Thyroid gland (tissue), 4 donors: ENCODE results near the gene TMEM132C. TPM values are rescaled to one million over a fixed set of nuclear protein-coding genes. Genes with fewer than 3 reads are reported as not detected.

Experiments
- DNase-seq, 2 donors: peaks; one replicate each; pipeline ENCODE4 v3.0.0-alpha.2; 2019
- H3K27ac ChIP-seq, 3 donors: fragments of 200-600 bp; sonication (generic); 1 replicate in 2 of 3; 2 replicates in 1 of 3; pipeline ENCODE4 v1.5.1; 2016 to 2019; ENCODE audit warnings: mild to moderate bottlenecking in 1 of 3, moderate library complexity in 1 of 3
- H3K27me3 ChIP-seq: fragments of 200-600 bp; sonication (generic); one replicate; pipeline ENCODE4 v1.5.1; 2019
- H3K36me3 ChIP-seq, 2 donors: fragments of 200-600 bp; sonication (generic); one replicate each; pipeline ENCODE4 v1.5.1; 2016 to 2019
- H3K4me1 ChIP-seq, 2 donors: fragments of 200-600 bp; sonication (generic); one replicate each; pipeline ENCODE4 v1.5.1; 2017 to 2019
- H3K4me3 ChIP-seq, 3 donors: fragments of 200-600 bp; sonication (generic); replicated peaks in 1 of 3; 1 replicate in 2 of 3; 2 replicates in 1 of 3; pipeline ENCODE4 v1.5.1; 2016; ENCODE audit warnings: mild to moderate bottlenecking in 1 of 3
- H3K9me3 ChIP-seq: fragments of 200-600 bp; sonication (generic); one replicate; pipeline ENCODE4 v1.5.1; 2017
- POLR2A ChIP-seq, 2 donors: fragments of 450-650 bp; IDR thresholded peaks; one replicate each; pipeline ENCODE4 v1.6.1; 2017; ENCODE audit warnings: antibody characterized with exemption in 2 of 2, mild to moderate bottlenecking in 2 of 2, moderate library complexity in 1 of 2
- WGBS, 2 donors: methylation state at CpG; one replicate each; pipeline ENCODE4 v1.1.5; 2017; 5-methylcytosine and 5-hydroxymethylcytosine counted together
- intact Hi-C: fragments of 100-400 bp; cut with DNase I; formaldehyde crosslinking; loops from one replicate; pipeline ENCODE4 v1.15.1; 2023
- total RNA-seq, 4 donors: library from RNA; depleted of rRNA; stranded (reverse); fragments of >200 nt; gene quantifications; one replicate each; pipeline ENCODE4 v1.2.3, GENCODE V29; 2016
- TF ChIP-seq, protein P1 (sequence below), 6 experiments: fragments of 200-600 bp in 3 of 6; fragments of 450-650 bp in 3 of 6; sonication (generic) in 3 of 6; IDR thresholded peaks; one replicate each; pipeline ENCODE4 v1.5.1; 2016 to 2019; ENCODE audit warnings: antibody characterized with exemption in 6 of 6, mild to moderate bottlenecking in 2 of 6, inconsistent platforms in 1 of 6, moderate library complexity in 1 of 6

The TMEM132C gene
- total RNA-seq, 4 donors from 2014 or later: 0.27 to 2.5 (median 1.0) TPM

DNA sequence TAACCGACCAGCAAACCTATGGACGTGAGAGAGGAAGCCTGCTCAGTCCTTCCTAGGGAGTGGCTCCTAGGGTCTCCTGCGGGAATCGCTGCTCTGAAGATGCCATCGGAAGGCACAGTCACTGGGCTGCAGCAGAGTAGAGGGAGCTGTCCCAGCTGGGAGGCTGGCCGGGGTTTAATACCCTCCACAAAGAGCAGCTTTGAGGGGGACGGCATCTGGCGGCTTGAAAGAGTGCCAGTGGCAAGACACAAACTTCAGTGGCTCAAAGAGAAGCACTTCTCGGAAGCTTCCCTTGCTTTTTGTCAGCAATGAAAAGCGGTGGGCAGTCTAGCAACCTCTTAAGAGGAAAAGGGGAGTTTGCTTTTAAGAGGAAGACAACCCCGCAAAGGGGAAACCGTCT, 114.6 kb downstream of the TMEM132C start:
- 19 to 22% methylated on average over 11 to 12 of the region's 12 CpGs for WGBS, 2 donors
- DNase-seq: no peak
- TF ChIP-seq, protein P1, sequence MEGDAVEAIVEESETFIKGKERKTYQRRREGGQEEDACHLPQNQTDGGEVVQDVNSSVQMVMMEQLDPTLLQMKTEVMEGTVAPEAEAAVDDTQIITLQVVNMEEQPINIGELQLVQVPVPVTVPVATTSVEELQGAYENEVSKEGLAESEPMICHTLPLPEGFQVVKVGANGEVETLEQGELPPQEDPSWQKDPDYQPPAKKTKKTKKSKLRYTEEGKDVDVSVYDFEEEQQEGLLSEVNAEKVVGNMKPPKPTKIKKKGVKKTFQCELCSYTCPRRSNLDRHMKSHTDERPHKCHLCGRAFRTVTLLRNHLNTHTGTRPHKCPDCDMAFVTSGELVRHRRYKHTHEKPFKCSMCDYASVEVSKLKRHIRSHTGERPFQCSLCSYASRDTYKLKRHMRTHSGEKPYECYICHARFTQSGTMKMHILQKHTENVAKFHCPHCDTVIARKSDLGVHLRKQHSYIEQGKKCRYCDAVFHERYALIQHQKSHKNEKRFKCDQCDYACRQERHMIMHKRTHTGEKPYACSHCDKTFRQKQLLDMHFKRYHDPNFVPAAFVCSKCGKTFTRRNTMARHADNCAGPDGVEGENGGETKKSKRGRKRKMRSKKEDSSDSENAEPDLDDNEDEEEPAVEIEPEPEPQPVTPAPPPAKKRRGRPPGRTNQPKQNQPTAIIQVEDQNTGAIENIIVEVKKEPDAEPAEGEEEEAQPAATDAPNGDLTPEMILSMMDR (IDR thresholded peaks at IDR 0.05): no peak
- TF ChIP-seq POLR2A (IDR thresholded peaks at IDR 0.05): no peak
- Histone ChIP-seq H3K4me3 (no peak overlapping the region), H3K27me3 (no peaks in the 10 kb centered on the region), H3K27ac (no peak overlapping the region), H3K9me3 (no peaks in the 10 kb centered on the region), H3K4me1 (no peaks in the 10 kb centered on the region), H3K36me3 (no peaks in the 10 kb centered on the region)
- intact Hi-C loops: no loop called here

DNA sequence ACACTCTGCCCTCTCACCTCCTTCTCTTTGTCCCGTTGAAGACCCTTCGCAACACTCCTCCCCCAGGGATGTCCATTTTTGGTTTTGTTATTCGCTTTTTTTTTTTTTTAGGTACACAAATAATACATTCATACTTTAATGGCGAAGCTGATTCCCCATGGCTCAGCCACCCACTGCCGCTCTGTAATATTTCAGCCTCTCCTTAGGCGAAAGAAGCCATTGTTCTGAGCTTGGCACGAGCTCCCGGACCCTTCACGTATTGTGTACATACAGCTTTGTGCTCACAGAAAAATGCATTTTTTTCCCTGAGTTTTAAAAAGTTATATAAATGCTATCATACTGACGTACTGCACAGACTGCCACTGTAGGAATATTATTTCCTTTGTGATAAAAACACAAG, 115.0 kb downstream of the TMEM132C start:
- DNase-seq: no peak
- Histone ChIP-seq H3K4me3 (no peak overlapping the region), H3K27ac (no peak overlapping the region), H3K9me3 (no peaks in the 10 kb centered on the region), H3K27me3 (no peaks in the 10 kb centered on the region), H3K4me1 (no peaks in the 10 kb centered on the region), H3K36me3 (no peaks in the 10 kb centered on the region)
- TF ChIP-seq POLR2A (IDR thresholded peaks at IDR 0.05): no peak
- TF ChIP-seq, protein P1 (IDR thresholded peaks at IDR 0.05): no peak
- 49 to 51% methylated on average over 10 of the region's 10 CpGs for WGBS, 2 donors
- intact Hi-C loops: no loop called here

DNA sequence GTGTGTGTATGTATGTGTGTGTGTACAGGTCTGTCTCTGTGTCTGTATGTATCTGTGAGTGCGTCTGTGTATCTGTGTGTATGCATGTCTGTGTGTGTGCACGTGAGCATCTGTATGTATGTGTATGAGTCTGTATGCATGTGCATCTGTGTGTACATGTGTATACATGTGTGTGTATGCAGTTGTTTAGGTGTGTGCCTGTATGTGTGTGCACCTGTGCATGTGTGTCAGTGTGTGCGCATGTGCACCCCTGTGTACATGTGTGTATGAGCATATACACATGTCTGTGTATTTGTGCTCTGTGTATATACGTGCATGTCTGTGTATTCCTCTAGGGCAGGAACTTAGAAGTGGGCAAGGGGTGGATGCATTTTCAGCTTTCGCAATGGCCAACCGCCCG, 116.0 kb downstream of the TMEM132C start:
- H3K36me3 ChIP-seq: no peaks in the 10 kb centered on the region
- DNase-seq: no peak
- TF ChIP-seq POLR2A (IDR thresholded peaks at IDR 0.05): no peak
- TF ChIP-seq, protein P1 (IDR thresholded peaks at IDR 0.05): no peak
- H3K27me3 ChIP-seq: no peaks in the 10 kb centered on the region
- intact Hi-C loops: no loop called here
- no peaks in the 10 kb centered on the region for H3K9me3 ChIP-seq
- H3K4me1 ChIP-seq: no peaks in the 10 kb centered on the region
- no peak overlapping the region for H3K27ac ChIP-seq
- no peak overlapping the region for H3K4me3 ChIP-seq
- 73 to 84% methylated on average over 7 of the region's 7 CpGs for WGBS, 2 donors

DNA sequence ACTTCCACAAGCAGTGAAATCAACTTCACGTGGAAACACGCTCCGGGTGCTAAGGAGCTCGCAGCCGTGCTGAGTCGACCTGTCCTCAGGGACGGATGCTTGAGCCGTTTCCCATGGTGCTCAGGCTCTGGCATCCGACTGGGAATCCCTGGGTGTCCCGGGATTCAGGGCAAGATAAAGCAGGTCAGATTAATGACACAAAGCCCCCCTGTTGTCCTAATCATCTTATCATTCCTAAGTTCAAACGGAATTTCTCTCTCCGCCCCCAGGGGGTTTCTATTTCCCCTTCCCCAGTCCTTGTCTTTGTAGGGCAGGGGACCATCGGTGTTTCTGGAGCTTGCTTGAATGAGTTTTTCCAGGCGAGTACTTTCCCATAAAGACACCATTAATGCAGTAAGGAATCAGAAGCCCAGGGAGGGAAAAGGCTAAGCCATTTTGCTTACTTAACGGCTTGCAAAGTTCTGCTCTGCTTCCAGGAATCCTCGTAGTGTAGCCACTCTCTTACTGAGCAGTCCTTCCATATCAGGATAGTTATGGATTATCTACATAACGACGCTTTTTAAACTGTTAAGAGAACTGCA, 116.5 kb downstream of the TMEM132C start:
- H3K36me3 ChIP-seq: no peaks in the 10 kb centered on the region
- no peaks in the 10 kb centered on the region for H3K27me3 ChIP-seq
- intact Hi-C loops: no loop called here
- no peak for DNase-seq
- TF ChIP-seq, protein P1 (IDR thresholded peaks at IDR 0.05): no peak
- TF ChIP-seq POLR2A (IDR thresholded peaks at IDR 0.05): no peak
- no peak overlapping the region for H3K27ac ChIP-seq
- no peak overlapping the region for H3K4me3 ChIP-seq
- no peaks in the 10 kb centered on the region for H3K4me1 ChIP-seq
- no peaks in the 10 kb centered on the region for H3K9me3 ChIP-seq
- WGBS, 2 donors: 25 to 45% methylated on average over 15 to 18 of the region's 18 CpGs

DNA sequence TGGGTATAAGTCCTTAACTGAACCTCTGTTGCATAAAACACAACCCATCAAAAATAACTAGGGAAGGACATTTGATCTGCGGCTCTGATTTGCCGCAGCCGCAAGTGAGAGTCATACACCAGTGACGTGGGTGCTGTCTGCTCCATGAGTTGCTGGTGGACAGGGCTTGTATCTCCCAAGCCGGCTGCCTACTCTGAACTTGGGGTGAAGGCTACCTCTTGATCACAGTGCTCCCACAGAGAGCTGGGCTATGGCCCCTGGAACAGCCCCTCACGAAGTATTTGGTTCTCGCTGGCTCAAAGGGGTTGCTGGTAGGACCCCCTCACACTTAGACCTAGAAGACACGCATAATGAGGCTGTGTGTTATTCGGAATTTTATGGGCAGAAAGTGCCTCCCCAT, 118.8 kb downstream of the TMEM132C start:
- Histone ChIP-seq H3K27me3 (no peaks in the 10 kb centered on the region), H3K4me1 (no peaks in the 10 kb centered on the region), H3K27ac (no peak overlapping the region), H3K36me3 (no peaks in the 10 kb centered on the region), H3K4me3 (no peak overlapping the region), H3K9me3 (no peaks in the 10 kb centered on the region)
- 90 to 91% methylated on average over 7 to 9 of the region's 9 CpGs for WGBS, 2 donors
- TF ChIP-seq, protein P1 (IDR thresholded peaks at IDR 0.05): no peak
- TF ChIP-seq POLR2A (IDR thresholded peaks at IDR 0.05): no peak
- intact Hi-C loops: no loop called here
- no peak for DNase-seq
